GM12878 (cell line): Measurements from ENCODE around the gene DQX1.
A peak's percentile ranks its signal among the peaks of the same experiment; 100 is the strongest.

Experiments used
- CEBPB ChIP-seq, 2 experiments: fragments of 150-350 bp in 1 of 2; IDR thresholded peaks; 2 replicates each; pipeline ENCODE4 v1.6.1; 2012 to 2014; ENCODE audit warnings: low read depth in 2 of 2, low read length in 2 of 2, borderline replicate concordance in 1 of 2, inconsistent platforms in 1 of 2
- CTCF ChIP-seq, 3 experiments: IDR thresholded peaks in 2 of 3; conservative IDR thresholded peaks in 1 of 3; 2 replicates each; pipeline ENCODE4 v1.5.1; 2011; ENCODE audit warnings: low read depth in 3 of 3, low read length in 3 of 3, mild to moderate bottlenecking in 3 of 3, control low read depth in 2 of 3, moderate library complexity in 2 of 3, inconsistent platforms in 1 of 3, mixed read lengths in 1 of 3; ENCODE audit not compliant: control insufficient read depth in 2 of 3, insufficient read depth in 1 of 3; ENCODE audit errors: extremely low read depth in 1 of 3
- RCOR1 ChIP-seq: conservative IDR thresholded peaks from 2 replicates; pipeline ENCODE4 v1.6.1; 2012; ENCODE audit warnings: low read depth, low read length, improper control_type of control experiment
- YY1 ChIP-seq: IDR thresholded peaks from 2 replicates; pipeline ENCODE4 v1.6.1; 2011; ENCODE audit warnings: low read depth, mild to moderate bottlenecking, low read length
- ZNF274 ChIP-seq: IDR thresholded peaks from one replicate; pipeline ENCODE4 v1.8.0; 2011; ENCODE audit not compliant: insufficient read length, insufficient read depth
- ZNF622 ChIP-seq: fragments of 450-650 bp; IDR thresholded peaks from 2 replicates; pipeline ENCODE4 v1.6.1; 2017; ENCODE audit warnings: mild to moderate bottlenecking, inconsistent platforms
- TF ChIP-seq, protein P1 (sequence below): IDR thresholded peaks from 2 replicates; pipeline ENCODE4 v1.6.1; 2012; ENCODE audit warnings: low read depth, low read length, improper control_type of control experiment

DNA sequence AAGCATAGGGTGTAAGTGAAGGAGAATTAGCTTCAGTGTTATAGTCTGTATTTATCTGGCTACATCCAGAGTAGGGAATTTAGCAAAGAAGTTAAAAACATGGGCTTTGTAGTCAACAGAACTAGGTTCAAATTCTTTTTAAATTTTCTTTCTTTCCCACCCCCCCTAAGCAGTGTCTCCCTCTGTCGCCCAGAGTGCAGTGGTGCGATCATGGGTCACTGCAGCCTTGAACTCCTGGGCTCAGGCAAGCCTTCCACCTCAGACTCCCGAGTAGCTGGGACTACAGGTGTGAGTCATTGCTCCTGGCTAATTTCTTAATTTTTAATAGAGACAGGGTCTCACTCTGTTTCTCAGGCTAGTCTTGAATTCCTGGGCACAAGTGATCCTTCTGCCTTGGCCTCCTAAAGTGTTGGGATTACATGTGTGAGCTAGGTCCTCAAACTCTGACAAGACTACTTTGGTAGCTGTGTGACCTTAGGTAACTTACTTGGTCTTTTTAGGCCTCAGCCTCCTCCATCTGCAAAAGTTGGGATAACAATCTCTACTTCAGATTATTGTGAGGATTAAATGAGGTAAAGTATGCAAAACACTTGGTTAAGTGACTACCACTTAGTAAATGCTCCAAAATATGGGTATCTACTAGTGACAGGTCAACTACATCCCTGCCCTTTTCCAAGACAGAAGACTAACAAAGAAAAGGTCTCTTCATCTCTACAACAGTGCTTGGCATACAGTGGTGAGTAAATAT lies 46.3 kb upstream of the DQX1 start:
- TF ChIP-seq, protein P1, sequence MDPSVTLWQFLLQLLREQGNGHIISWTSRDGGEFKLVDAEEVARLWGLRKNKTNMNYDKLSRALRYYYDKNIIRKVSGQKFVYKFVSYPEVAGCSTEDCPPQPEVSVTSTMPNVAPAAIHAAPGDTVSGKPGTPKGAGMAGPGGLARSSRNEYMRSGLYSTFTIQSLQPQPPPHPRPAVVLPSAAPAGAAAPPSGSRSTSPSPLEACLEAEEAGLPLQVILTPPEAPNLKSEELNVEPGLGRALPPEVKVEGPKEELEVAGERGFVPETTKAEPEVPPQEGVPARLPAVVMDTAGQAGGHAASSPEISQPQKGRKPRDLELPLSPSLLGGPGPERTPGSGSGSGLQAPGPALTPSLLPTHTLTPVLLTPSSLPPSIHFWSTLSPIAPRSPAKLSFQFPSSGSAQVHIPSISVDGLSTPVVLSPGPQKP, result no peak
- TF ChIP-seq CTCF (IDR thresholded peaks at IDR 0.05 in 2 of 3, conservative IDR thresholded peaks at IDR 0.05 in 1 of 3; ENCODE audit: control insufficient read depth in 2 of 3, extremely low read depth in 1 of 3, insufficient read depth in 1 of 3, low read depth in 3 of 3, low read length in 3 of 3) (peak; percentile 4 to 46 (median 46); a peak in 3 of 6 replicates), ZNF622 (no peak), ZNF274 (no peak), YY1 (no peak), RCOR1 (no peak), CEBPB (IDR thresholded peaks at IDR 0.05; ENCODE audit: borderline replicate concordance in 1 of 2, low read depth in 2 of 2, low read length in 2 of 2) (no peak)
